Articular chondrocyte of knee joint (primary cell): Measurements from ENCODE around the gene ADAM22. TPM values are rescaled to one million over a fixed set of nuclear protein-coding genes. Genes with fewer than 3 reads are reported as not detected.

ENCODE experiments used
- total RNA-seq: library from RNA; depleted of rRNA; stranded (reverse); fragments of >200 nt; gene quantifications from 2 replicates; pipeline ENCODE4 v1.2.3, GENCODE V29; 2012

The ADAM22 gene, protein sequence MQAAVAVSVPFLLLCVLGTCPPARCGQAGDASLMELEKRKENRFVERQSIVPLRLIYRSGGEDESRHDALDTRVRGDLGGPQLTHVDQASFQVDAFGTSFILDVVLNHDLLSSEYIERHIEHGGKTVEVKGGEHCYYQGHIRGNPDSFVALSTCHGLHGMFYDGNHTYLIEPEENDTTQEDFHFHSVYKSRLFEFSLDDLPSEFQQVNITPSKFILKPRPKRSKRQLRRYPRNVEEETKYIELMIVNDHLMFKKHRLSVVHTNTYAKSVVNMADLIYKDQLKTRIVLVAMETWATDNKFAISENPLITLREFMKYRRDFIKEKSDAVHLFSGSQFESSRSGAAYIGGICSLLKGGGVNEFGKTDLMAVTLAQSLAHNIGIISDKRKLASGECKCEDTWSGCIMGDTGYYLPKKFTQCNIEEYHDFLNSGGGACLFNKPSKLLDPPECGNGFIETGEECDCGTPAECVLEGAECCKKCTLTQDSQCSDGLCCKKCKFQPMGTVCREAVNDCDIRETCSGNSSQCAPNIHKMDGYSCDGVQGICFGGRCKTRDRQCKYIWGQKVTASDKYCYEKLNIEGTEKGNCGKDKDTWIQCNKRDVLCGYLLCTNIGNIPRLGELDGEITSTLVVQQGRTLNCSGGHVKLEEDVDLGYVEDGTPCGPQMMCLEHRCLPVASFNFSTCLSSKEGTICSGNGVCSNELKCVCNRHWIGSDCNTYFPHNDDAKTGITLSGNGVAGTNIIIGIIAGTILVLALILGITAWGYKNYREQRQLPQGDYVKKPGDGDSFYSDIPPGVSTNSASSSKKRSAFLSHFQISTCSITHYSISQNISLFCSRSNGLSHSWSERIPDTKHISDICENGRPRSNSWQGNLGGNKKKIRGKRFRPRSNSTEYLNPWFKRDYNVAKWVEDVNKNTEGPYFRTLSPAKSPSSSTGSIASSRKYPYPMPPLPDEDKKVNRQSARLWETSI
- 0.65 and 1.0 TPM in 2 replicates for total RNA-seq

DNA sequence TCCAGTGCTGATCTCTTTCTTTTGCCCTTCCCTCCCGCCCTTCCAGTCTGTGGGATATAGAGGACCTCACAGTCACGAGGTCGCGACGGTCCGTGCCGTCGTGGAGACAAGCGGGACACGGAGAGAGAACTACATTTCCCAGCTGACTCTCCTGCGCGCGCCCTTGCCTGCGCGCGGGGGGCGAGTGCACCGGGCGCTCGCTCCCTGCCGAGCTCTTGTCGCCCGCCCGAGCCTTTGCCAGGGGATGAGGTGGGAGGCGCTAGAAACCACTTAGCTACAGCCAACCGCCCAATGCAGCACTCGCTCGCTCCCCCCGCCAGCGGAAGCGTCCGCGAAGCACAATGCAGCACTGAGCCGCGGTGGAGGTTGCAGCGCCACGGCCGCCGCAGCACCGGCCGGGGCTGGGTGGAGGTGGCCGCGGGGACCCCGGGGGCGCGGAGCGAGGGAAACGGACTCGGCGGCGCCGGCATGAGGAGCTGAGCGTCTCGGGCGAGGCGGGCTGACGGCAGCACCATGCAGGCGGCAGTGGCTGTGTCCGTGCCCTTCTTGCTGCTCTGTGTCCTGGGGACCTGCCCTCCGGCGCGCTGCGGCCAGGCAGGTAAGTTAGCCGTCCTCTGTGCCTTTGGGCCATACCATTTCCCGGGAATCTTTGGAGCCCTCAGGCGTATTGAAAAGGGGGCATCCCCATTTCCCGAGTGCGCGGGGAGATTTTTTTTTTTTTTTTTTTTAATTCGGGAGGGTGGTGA, at the start of gene ADAM22:
Gene ADAM22 (plus strand): TSS at position 299 of the 746 bp plus-strand sequence. CDS start 215 bp downstream, at position 514.

DNA sequence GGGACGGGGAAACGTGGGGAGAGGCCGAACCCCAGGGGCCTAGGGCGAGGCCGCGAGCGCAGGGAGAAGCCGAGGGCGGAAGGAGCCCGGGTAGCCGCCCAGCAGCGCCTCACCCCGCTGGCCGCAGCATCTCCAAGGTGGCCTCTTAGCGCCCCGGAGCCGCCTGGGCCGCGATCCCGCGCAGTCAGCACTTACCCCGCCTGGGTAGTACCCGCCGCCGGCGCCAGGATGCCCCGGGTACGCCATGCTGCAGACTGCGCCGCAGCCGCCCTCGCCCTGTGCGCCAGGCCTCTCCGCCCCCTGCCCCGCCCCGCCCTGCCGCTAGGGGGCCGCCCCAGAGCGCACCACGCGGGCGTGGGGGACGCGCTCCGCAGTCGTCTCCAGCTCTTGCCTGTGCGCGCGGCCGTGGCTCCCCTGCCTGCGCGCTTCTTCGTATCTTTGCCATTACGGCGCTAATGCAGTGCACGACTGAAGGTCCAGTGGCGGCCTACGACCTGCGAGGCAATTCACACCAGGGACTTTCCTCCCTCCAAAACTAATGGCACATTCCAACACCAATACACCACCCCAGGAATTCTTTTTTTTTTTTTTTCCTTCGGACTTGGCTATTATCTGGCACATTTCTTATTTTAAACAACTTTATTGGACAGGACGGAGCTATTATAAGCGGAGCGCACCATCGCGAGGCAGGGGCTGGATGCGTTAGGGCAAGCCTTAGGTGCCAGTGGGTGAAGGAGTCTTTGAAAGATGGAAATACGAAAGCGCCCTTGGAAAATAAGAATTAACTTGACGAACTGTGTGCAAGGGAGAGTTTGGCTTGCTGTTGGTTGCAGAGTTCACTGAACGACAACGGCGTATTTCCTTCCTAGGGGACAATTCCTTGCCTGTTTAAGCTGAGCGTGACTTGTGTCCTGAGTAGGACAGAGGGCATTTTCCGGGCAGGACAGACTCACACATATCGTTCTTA, 286.0 kb downstream of the ADAM22 start, which contains the start of gene SRI:
Gene SRI (minus strand): TSS at position 258 of the 967 bp plus-strand sequence. CDS start 12 bp downstream, at position 246.

Other genes starting within 250 kb of the ADAM22 start
- 13.9 and 15.4 TPM in 2 replicates for gene SLC25A40, start 57.9 kb upstream of the ADAM22 start, total RNA-seq
- gene DBF4, start 57.8 kb upstream of the ADAM22 start, total RNA-seq: 19.3 and 23.6 TPM in 2 replicates